SK-N-SH (cell line): ENCODE measurements around the gene GOLGA8M. TPM values are rescaled to one million over a fixed set of nuclear protein-coding genes. Genes with fewer than 3 reads are reported as not detected.
"Not testable (repeated sequence)": the region's sequence is repeated elsewhere in the genome, so short reads cannot be mapped to it uniquely, and the experiment has no call there.

ENCODE experiments used
- CTCF ChIA-PET: fragments of 300-600, 350-600 bp; formaldehyde crosslinking; extraction: SDS; loops from one replicate; lab custom pipeline; 2021; lab: Yijun Ruan, JAX
- POLR2A ChIA-PET: fragments of 350-600 bp; sonication (Branson Sonifier 250); formaldehyde crosslinking; extraction: SDS; loops from one replicate; lab custom pipeline; 2020; ENCODE audit warnings: antibody characterized with exemption, inconsistent platforms; lab: Yijun Ruan, JAX
- DNase-seq: peaks from one replicate; pipeline ENCODE4 v3.0.0; 2012
- H2AFZ ChIP-seq: fragments of 200-600 bp; sonication (generic); 2 replicates; pipeline ENCODE4 v1.8.1; 2016; ENCODE audit warnings: antibody characterized with exemption, mild to moderate bottlenecking, low read depth
- H3F3A ChIP-seq: fragments of 200-600 bp; sonication (generic); replicated peaks from 2 replicates; pipeline ENCODE3; 2016; ENCODE audit warnings: antibody characterized with exemption, mild to moderate bottlenecking; ENCODE audit not compliant: insufficient read depth
- H3K27ac ChIP-seq, 2 experiments: fragments of 200-500 bp in 1 of 2; fragments of 200-600 bp in 1 of 2; sonication (Bioruptor generic) in 1 of 2; sonication (generic), shearing (Covaris generic) in 1 of 2; 2 replicates each; pipeline versions ENCODE4 v1.5.1 to v1.6.1; 2014 to 2016; ENCODE audit warnings: low read depth in 2 of 2, inconsistent platforms in 1 of 2, low read length in 1 of 2, mild to moderate bottlenecking in 1 of 2, mixed read lengths in 1 of 2
- H3K27me3 ChIP-seq: fragments of 200-600 bp; sonication (generic), shearing (Covaris generic); 2 replicates; pipeline ENCODE4 v1.6.1; 2016; ENCODE audit warnings: mixed run types; ENCODE audit not compliant: insufficient read depth
- H3K36me3 ChIP-seq, 2 experiments: fragments of 200-500 bp in 1 of 2; fragments of 200-600 bp in 1 of 2; sonication (Bioruptor generic) in 1 of 2; sonication (generic) in 1 of 2; replicated peaks in 1 of 2; 2 replicates each; pipeline versions ENCODE3 to v1.5.1; 2014 to 2016; ENCODE audit warnings: low read length in 1 of 2, mild to moderate bottlenecking in 1 of 2; ENCODE audit not compliant: insufficient read depth in 2 of 2, control insufficient read depth in 1 of 2
- H3K4me1 ChIP-seq, 2 experiments: fragments of 200-500 bp in 1 of 2; fragments of 200-600 bp in 1 of 2; sonication (Bioruptor generic) in 1 of 2; sonication (generic), shearing (Covaris generic) in 1 of 2; 2 replicates each; pipeline versions ENCODE4 v1.5.1 to v1.6.1; 2014 to 2016; ENCODE audit warnings: low read depth in 1 of 2, low read length in 1 of 2, mixed run types in 1 of 2; ENCODE audit not compliant: insufficient read depth in 2 of 2, control insufficient read depth in 1 of 2
- H3K4me2 ChIP-seq: fragments of 200-600 bp; sonication (generic), shearing (Covaris generic); 2 replicates; pipeline ENCODE4 v1.6.1; 2017; ENCODE audit warnings: mixed run types
- H3K4me3 ChIP-seq, 2 experiments: fragments of 200-500 bp in 1 of 2; fragments of 200-600 bp in 1 of 2; sonication (Bioruptor generic) in 1 of 2; sonication (generic), shearing (Covaris generic) in 1 of 2; 2 replicates each; pipeline versions ENCODE4 v1.5.1 to v1.8.1; 2014 to 2016; ENCODE audit warnings: low read depth in 2 of 2, inconsistent platforms in 1 of 2, low read length in 1 of 2, mild to moderate bottlenecking in 1 of 2, mixed read lengths in 1 of 2, moderate library complexity in 1 of 2
- H3K79me2 ChIP-seq: fragments of 200-600 bp; sonication (generic); 2 replicates; pipeline ENCODE4 v1.8.1; 2017; ENCODE audit warnings: mild to moderate bottlenecking; ENCODE audit not compliant: insufficient read depth
- H3K9ac ChIP-seq: fragments of 200-600 bp; sonication (generic); 2 replicates; pipeline ENCODE4 v1.6.1; 2017; ENCODE audit warnings: mixed run types
- H3K9me2 ChIP-seq: fragments of 200-600 bp; sonication (generic); 2 replicates; pipeline ENCODE4 v1.6.1; 2017; ENCODE audit warnings: mixed run types
- H3K9me3 ChIP-seq: fragments of 200-600 bp; sonication (generic); 2 replicates; pipeline ENCODE4 v1.6.1; 2017; ENCODE audit warnings: mixed run types, mild to moderate bottlenecking, moderate library complexity
- H4K20me1 ChIP-seq: fragments of 200-600 bp; sonication (generic); 2 replicates; pipeline ENCODE4 v1.6.1; 2017; ENCODE audit warnings: mild to moderate bottlenecking, mixed run types; ENCODE audit not compliant: insufficient read depth
- WGBS: methylation state at CpG from one replicate; pipeline ENCODE4 v1.1.6; 2017; ENCODE audit warnings: low lambda C conversion rate; 5-methylcytosine and 5-hydroxymethylcytosine counted together
- polyA plus RNA-seq, 3 experiments: library from polyadenylated mRNA; depleted of rRNA; stranded (reverse); fragments of >200 nt; gene quantifications; 2 replicates each; pipeline ENCODE4 v1.2.3, GENCODE V29; 2012
- small RNA-seq, 7 experiments: library from RNA; depleted of rRNA; stranded (forward); fragments of <200 nt; gene quantifications; one replicate each; pipeline ENCODE3, GENCODE V24; 2012

Gene GOLGA8M
- polyA plus RNA-seq, 1 of the 3 experiments (the other 2 are of a cell fraction): not detected

DNA sequence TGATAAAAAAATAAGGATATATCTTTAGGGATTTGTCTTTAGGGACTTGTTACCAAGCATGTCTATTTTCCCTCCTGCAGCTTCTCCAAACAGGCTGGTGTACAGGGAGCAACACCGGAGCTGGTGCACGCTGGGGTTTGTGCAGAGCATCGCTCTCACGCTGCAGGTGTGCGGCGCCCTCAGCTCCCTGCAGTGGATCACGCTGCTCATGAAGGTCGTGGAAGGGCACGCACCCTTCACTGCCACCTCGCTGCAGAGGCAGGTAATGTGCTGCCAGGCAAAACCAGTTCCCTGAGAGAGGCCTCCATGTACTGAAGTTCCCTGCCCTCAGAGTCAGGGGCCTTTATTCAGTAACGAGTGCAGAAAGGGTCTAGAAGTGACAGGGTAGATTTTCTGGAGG is 58.0 kb downstream of the GOLGA8M start:
- DNase-seq, POLR2A ChIA-PET, H3K9ac ChIP-seq, H3K4me1 ChIP-seq, H3K27ac ChIP-seq, H3K79me2 ChIP-seq, H4K20me1 ChIP-seq, H3F3A ChIP-seq, H3K4me2 ChIP-seq, H3K9me3 ChIP-seq, H2AFZ ChIP-seq, CTCF ChIA-PET, H3K4me3 ChIP-seq, H3K27me3 ChIP-seq, H3K36me3 ChIP-seq, H3K9me2 ChIP-seq: not testable (repeated sequence)
- no CpG with 5 or more reads among the region's 11 CpGs for WGBS

DNA sequence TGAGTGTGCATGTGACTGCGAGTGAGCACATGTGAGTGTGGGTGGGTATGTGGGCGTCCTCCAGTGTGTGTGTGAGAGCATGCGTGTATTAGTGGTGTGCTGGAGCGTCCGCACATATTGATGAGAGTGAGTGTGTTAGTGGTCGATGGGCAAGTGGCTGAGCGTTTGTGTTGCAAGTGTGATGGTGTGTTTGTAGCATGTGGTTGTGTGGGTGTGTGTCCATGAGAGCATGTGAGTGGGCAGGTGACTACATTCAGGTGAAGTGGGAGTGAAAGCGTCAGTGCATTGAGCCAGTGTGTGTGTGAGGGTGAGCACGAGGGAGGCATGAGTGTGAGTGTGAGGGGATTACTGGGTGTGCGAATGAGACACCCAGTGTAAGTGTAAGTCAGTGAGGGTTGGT is 59.7 kb downstream of the GOLGA8M start:
- CTCF ChIA-PET, H3K4me2 ChIP-seq, H4K20me1 ChIP-seq, H3K9me3 ChIP-seq, H3K9me2 ChIP-seq, POLR2A ChIA-PET, H3K4me1 ChIP-seq, DNase-seq, H2AFZ ChIP-seq, H3K4me3 ChIP-seq, H3K27ac ChIP-seq, H3K9ac ChIP-seq, H3F3A ChIP-seq, H3K79me2 ChIP-seq, H3K36me3 ChIP-seq, H3K27me3 ChIP-seq: not testable (repeated sequence)
- 97% methylated on average over 10 of the region's 10 CpGs for WGBS

Small RNA genes lying within 50 kb of the gene (small RNA-seq; reads per million reads assigned to genes)
- 0 reads per million in 7 experiments for gene RN7SL719P

Other genes starting within 250 kb of the GOLGA8M start
- gene GOLGA8G, start 179.4 kb downstream of the GOLGA8M start, polyA plus RNA-seq (2012; rRNA removed): not detected in 2 replicates
- gene GOLGA6L25, start 158.9 kb downstream of the GOLGA8M start, polyA plus RNA-seq (2012; rRNA removed): not detected in 2 replicates
- not detected in 2 replicates for gene GOLGA6L7, start 136.2 kb upstream of the GOLGA8M start, polyA plus RNA-seq (2012; rRNA removed)
- gene APBA2, start 173.6 kb upstream of the GOLGA8M start, polyA plus RNA-seq (2012; rRNA removed): 12.7 and 14.0 TPM in 2 replicates